ENCODE results near the gene CISD3. TPM values are rescaled to one million over a fixed set of nuclear protein-coding genes. Genes with fewer than 3 reads are reported as not detected.

CISD3 gene
- total RNA-seq, 4 donors from 2014 or later = 10.0 to 25.8 (median 13.3) TPM

GRCh38 chr17:38738007-38738662 is 8.0 kb downstream of the CISD3 start:
- H3K9me3 ChIP-seq = no peaks in the 10 kb centered on the region
- H3K4me1 ChIP-seq = peaks cover 23 to 28% of the 10 kb centered on the region in 2 donors
- DNase-seq (no peak), ATAC-seq (no peak)
- H3K27ac ChIP-seq = no peak overlapping the region
- H3K4me3 ChIP-seq = no peak overlapping the region
- H3K36me3 ChIP-seq = peaks cover 0 to 8% of the 10 kb centered on the region in 2 donors
- in situ Hi-C loops (cut with MboI; ENCODE audit: low sequenced_read_pairs in 4 of 4) = loop anchor here in 1 of 4 donors (5.0 kb wide), 1 partner anchor 61 kb away; no protein-coding TSS in a partner anchor
- intact Hi-C loops (cut with DNase I; ENCODE audit: low total_unique reads) = no loop called here
- H3K27me3 ChIP-seq = no peaks in the 10 kb centered on the region
- TF ChIP-seq, protein P1, sequence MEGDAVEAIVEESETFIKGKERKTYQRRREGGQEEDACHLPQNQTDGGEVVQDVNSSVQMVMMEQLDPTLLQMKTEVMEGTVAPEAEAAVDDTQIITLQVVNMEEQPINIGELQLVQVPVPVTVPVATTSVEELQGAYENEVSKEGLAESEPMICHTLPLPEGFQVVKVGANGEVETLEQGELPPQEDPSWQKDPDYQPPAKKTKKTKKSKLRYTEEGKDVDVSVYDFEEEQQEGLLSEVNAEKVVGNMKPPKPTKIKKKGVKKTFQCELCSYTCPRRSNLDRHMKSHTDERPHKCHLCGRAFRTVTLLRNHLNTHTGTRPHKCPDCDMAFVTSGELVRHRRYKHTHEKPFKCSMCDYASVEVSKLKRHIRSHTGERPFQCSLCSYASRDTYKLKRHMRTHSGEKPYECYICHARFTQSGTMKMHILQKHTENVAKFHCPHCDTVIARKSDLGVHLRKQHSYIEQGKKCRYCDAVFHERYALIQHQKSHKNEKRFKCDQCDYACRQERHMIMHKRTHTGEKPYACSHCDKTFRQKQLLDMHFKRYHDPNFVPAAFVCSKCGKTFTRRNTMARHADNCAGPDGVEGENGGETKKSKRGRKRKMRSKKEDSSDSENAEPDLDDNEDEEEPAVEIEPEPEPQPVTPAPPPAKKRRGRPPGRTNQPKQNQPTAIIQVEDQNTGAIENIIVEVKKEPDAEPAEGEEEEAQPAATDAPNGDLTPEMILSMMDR (IDR thresholded peaks at IDR 0.05 in 4 of 5, conservative IDR thresholded peaks at IDR 0.05 in 1 of 5) = no peak

DNA sequence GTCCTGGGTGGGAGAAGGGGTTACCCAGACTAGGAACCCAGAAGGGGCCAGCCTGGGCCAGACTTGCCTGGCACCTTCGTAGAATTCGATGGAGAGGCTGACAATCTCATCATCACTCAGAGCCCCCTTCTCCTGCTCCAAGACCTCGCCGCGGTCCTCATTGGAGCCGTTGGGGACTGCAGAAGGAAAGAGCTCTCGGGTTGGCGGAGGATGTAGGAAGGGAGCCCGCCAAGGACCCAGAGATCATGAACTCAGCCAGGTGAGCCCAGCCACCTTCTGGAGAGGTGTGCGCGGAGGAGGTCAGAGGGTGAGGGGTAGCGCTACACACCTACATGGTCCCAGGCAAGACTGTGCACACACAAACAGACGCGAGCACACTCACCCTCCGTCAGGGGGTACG is 8.5 kb downstream of the CISD3 start:
- ATAC-seq (no peak), DNase-seq (no peak)
- Histone ChIP-seq H3K4me3 (no peak overlapping the region), H3K9me3 (no peaks in the 10 kb centered on the region), H3K4me1 (peaks cover 24 to 28% of the 10 kb centered on the region in 2 donors), H3K27ac (no peak overlapping the region), H3K27me3 (no peaks in the 10 kb centered on the region), H3K36me3 (peaks cover 0 to 2% of the 10 kb centered on the region in 2 donors)
- intact Hi-C loops (cut with DNase I; ENCODE audit: low total_unique reads) (no loop called here), in situ Hi-C loops (cut with MboI; ENCODE audit: low sequenced_read_pairs in 4 of 4) (loop anchor here in 1 of 4 donors (5.0 kb wide), 1 partner anchor 61 kb away; no protein-coding TSS in a partner anchor)
- TF ChIP-seq, protein P1 (IDR thresholded peaks at IDR 0.05 in 4 of 5, conservative IDR thresholded peaks at IDR 0.05 in 1 of 5) = no peak
- no peak for TF ChIP-seq POLR2A (IDR thresholded peaks at IDR 0.05)

DNA sequence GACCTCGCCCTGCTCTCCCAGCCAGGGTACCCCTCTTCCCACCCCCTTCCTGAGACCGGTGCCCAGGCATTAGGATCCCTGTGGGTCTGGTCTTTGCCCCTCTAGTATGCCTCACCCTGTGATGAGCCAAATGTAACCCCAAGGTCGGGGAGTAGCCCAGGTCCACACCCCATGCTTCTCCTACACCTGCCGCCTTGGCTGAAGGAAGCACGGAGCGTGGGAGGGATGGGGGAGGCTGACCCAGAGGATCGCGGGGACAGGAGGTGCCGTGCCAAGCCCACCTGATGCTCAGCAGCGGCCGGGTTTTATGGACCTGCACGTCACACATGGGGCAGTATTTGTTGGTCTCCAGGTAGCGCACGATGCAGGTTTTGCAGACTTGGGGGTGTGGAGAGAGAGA is 9.2 kb downstream of the CISD3 start:
- DNase-seq (no peak), ATAC-seq (no peak)
- Histone ChIP-seq H3K27me3 (no peaks in the 10 kb centered on the region), H3K36me3 (no peaks in the 10 kb centered on the region), H3K9me3 (no peaks in the 10 kb centered on the region), H3K4me3 (no peak overlapping the region), H3K4me1 (peaks cover 24 to 28% of the 10 kb centered on the region in 2 donors), H3K27ac (no peak overlapping the region)
- in situ Hi-C loops (cut with MboI; ENCODE audit: low sequenced_read_pairs in 4 of 4) = loop anchor here in 1 of 4 donors (5.0 kb wide), 1 partner anchor 62 kb away; no protein-coding TSS in a partner anchor
- intact Hi-C loops (cut with DNase I; ENCODE audit: low total_unique reads) = no loop called here
- TF ChIP-seq POLR2A (IDR thresholded peaks at IDR 0.05) = no peak
- TF ChIP-seq, protein P1 (IDR thresholded peaks at IDR 0.05 in 4 of 5, conservative IDR thresholded peaks at IDR 0.05 in 1 of 5) = no peak

DNA sequence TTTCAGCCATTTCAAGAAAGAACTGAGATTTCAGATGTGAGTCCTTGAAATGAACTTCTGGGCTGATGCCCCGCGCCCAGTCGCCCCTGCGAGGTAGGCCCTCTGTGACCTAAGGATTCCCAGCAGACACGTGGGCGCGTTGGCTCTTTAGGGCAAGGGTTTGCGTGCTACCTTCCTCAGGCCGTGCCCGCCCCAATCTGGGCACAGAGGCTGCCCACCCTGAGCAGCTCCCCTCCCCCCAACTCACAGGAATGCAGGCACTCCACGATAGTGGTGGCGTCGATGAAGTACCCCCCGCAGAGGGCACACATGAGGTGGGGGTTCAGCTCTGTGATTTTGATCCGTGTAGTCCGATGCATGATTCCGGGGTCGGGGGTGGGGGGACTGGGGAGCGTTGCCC is 9.9 kb downstream of the CISD3 start:
- Histone ChIP-seq H3K4me3 (no peak overlapping the region), H3K4me1 (peaks cover 24 to 28% of the 10 kb centered on the region in 2 donors), H3K27me3 (no peaks in the 10 kb centered on the region), H3K9me3 (no peaks in the 10 kb centered on the region), H3K27ac (no peak overlapping the region), H3K36me3 (no peaks in the 10 kb centered on the region)
- TF ChIP-seq, protein P1 (IDR thresholded peaks at IDR 0.05 in 4 of 5, conservative IDR thresholded peaks at IDR 0.05 in 1 of 5) = no peak
- TF ChIP-seq POLR2A (IDR thresholded peaks at IDR 0.05) = no peak
- intact Hi-C loops (cut with DNase I; ENCODE audit: low total_unique reads) = no loop called here
- in situ Hi-C loops (cut with MboI; ENCODE audit: low sequenced_read_pairs in 4 of 4) = no loop called here
- no peak for DNase-seq
- no peak for ATAC-seq

Measured in gastrocnemius medialis (tissue), 4 donors.